HPDE6-E6E7 (cell line): Measurements from ENCODE around the gene MAP6D1.

Experiments
- DNase-seq: peaks from one replicate; pipeline ENCODE4 v3.0.0; 2011; ENCODE audit warnings: missing footprints; ENCODE audit errors: extremely low spot score

MAP6D1 gene

GRCh38 chr3:183825456-183826161, at the start of gene MAP6D1:
MAP6D1 (minus strand) TSS chr3:183825577; CDS start chr3:183825547, 30 bp downstream.
- peak; percentile 45 for DNase-seq

- no peak for DNase-seq
These were observed 48.5 kb upstream of the MAP6D1 start for GRCh38 chr3:183873914-183874313.

- no peak for DNase-seq
These were observed 46.2 kb upstream of the MAP6D1 start for GRCh38 chr3:183871541-183871940.

- no peak for DNase-seq
These were observed 45.2 kb upstream of the MAP6D1 start for GRCh38 chr3:183870563-183870962.

GRCh38 chr3:183868796-183869195, 43.4 kb upstream of the MAP6D1 start:
- no peak for DNase-seq

- DNase-seq = no peak
These were observed 37.2 kb upstream of the MAP6D1 start for GRCh38 chr3:183862610-183863009.

GRCh38 chr3:183857863-183858262, 32.5 kb upstream of the MAP6D1 start:
- no peak for DNase-seq

GRCh38 chr3:183854318-183855035, 29.1 kb upstream of the MAP6D1 start:
- DNase-seq = no peak

GRCh38 chr3:183845608-183846288, 20.4 kb upstream of the MAP6D1 start:
- peak; percentile 48 for DNase-seq

GRCh38 chr3:183845090-183845489, 19.7 kb upstream of the MAP6D1 start:
- peak; percentile 42 for DNase-seq

GRCh38 chr3:183844606-183845005, 19.2 kb upstream of the MAP6D1 start:
- peak; percentile 71 for DNase-seq

GRCh38 chr3:183839751-183840150, 14.4 kb upstream of the MAP6D1 start:
- no peak for DNase-seq

- no peak for DNase-seq
These were observed 12.5 kb upstream of the MAP6D1 start for GRCh38 chr3:183837894-183838293.

- no peak for DNase-seq
These were observed 12.0 kb upstream of the MAP6D1 start for GRCh38 chr3:183837390-183837789.

- no peak for DNase-seq
These were observed 8.1 kb upstream of the MAP6D1 start for GRCh38 chr3:183833516-183833915.

GRCh38 chr3:183830187-183830586, 4.8 kb upstream of the MAP6D1 start:
- DNase-seq = no peak

GRCh38 chr3:183829466-183829865, 4.1 kb upstream of the MAP6D1 start:
- DNase-seq = no peak

- DNase-seq = no peak
These were observed 3.1 kb upstream of the MAP6D1 start for GRCh38 chr3:183828538-183828870.

- DNase-seq = no peak
These were observed 2.6 kb upstream of the MAP6D1 start for GRCh38 chr3:183827809-183828537.

GRCh38 chr3:183826448-183827250, 1.3 kb upstream of the MAP6D1 start:
- DNase-seq = no peak

GRCh38 chr3:183824761-183825455, 469 bp downstream of the MAP6D1 start:
- DNase-seq = no peak
